Skin epidermis (tissue), 12 donors: ENCODE results near the gene ARHGAP29.
A peak's percentile ranks its signal among the peaks of the same experiment; 100 is the strongest.

Experiments used
- H3K27ac ChIP-seq, 21 experiments: fragments of 200-600 bp; sonication (generic) in 11 of 21; one replicate each; pipeline ENCODE4 v1.5.0; 2020; ENCODE audit warnings: mild to moderate bottlenecking in 3 of 21, inconsistent platforms in 2 of 21, moderate library complexity in 2 of 21
- H3K4me3 ChIP-seq, 7 experiments: fragments of 200-600 bp; sonication (generic) in 2 of 7; one replicate each; pipeline ENCODE4 v1.5.0; 2020; ENCODE audit warnings: inconsistent platforms in 2 of 7, mild to moderate bottlenecking in 2 of 7, moderate library complexity in 1 of 7

ARHGAP29 gene

DNA sequence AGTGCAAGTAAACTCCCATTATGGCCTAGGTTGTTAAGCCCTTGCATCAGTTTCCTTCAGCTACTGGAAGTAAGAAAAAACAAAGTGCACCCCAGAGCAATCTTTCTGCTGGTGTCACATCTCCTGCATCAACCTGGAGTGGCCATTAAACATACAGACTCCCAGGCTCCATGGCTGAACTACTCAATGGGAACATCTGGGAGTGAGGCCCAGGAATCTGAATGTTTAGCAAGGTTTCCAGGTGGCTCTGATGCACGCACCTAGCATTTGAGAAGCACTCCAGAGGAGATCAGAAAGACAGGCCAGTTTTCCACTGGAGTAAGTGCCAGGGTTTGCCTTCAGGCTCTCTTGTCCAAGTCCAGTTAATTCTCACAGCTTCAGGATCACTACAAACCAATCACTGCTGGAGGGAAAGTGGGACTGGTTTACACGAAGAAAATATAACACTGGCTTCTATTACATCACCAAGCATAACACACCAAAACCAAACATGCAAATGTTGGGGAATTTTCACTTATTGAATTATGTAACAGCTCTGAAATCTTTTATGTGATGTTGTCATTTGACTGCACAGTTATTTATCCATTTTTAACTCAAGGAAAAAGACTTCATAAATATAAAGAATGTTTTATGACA, 94.1 kb downstream of the ARHGAP29 start:
- no peak overlapping the region for H3K4me3 ChIP-seq
- H3K27ac ChIP-seq, result no peak overlapping the region

DNA sequence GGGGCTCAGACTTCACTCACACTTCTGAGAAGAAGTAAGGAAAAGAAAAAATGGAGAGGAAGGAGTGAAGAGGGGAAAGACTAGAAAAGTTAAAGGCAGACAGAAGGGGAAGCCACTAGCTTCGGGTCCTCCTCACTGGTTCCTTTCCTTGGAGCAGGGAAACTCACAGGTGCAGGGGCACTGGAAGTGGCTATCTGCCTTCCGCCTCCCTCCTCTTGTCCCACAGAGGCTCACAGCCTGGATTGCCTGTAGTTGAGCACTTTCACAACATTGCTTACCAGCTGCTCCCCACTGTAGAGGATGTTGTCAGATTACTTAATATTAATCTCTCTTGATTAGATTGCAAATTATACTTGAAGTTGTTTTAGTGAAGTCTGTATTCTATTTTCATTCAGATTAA, 94.8 kb downstream of the ARHGAP29 start:
- H3K4me3 ChIP-seq, result no peak overlapping the region
- H3K27ac ChIP-seq, result peak overlapping the region in 10 of 21 experiments; percentile 5 to 71 (median 28)

DNA sequence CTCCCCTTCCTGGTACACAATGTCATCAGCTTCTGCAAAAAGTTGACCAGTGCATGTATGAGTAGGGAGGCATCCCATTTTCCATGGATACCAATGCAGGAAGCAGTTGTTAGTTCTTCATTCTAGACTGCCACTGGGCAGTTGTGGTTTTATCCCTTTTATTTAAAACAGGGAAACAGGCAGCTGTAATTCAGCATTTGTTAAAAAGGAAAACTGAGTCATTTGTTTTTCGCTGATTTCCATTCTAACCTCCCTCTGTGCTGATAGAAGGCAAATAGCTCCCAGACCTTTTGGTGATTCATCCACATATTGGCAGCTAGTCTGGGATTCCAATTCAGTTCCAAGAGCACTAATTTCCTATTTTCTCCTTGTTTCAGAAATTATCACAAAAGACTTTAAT, 95.4 kb downstream of the ARHGAP29 start:
- peak overlapping the region in 4 of 21 experiments; percentile 5 to 71 (median 22) for H3K27ac ChIP-seq
- H3K4me3 ChIP-seq, result no peak overlapping the region

DNA sequence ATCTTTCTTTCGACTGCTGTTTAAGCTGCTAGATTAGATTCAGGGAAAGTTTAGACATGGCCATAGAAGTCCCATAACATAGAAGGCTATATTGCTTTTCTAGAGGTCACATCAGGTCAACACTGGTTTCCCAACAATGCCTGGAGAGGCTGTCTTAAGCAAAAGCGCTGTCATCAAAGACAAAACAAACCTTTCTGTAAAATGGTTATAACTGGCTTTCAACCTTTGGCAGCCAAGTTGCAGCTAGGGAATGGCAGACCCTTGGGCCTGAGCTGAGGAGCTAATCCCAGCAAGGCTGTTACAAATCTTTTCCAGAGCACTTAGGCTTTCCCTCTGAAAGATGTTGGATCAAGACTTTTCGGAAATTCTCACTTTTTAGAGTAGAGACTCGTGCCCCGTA, 105.3 kb downstream of the ARHGAP29 start:
- no peak overlapping the region for H3K4me3 ChIP-seq

DNA sequence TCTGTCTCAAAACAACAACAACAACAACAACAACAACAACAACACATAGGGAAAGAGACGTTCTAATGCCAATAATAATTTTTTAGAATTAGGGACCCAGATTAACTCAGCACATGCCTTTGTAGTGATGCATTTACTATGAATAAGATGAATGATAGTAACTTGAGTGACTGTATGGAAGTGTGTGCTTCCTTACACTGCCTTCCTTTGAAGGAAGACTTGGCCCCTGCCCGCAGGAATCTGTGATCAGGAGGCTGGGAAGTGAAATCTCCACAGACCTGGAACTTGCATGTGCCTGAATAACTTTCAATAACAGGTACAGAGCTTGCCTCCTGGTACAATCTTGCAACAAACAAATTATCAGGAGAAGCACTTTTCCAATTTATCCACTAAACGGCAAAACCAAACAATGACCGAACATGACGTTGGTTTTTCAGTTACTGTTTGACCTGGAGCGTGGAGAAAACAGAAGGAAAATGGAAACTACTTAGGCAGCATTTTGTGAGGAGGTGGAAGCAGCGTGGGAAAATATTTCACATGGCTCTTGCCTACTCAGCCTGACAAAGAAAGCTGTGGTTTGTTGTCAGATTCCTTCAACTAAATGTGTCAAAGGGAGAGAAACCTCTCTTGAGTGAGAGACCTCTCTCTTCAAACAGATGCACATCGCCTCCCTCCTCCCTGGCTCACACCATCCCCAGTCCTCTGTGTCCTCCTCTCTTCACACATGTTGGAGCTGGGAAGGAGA, 106.4 kb downstream of the ARHGAP29 start:
- Histone ChIP-seq H3K4me3 (no peak overlapping the region), H3K27ac (peak overlapping the region in 1 of 21 experiments; percentile 11)

More for the DNA sequence above, 105.3 kb downstream of the ARHGAP29 start:
- no peak overlapping the region for H3K27ac ChIP-seq

DNA sequence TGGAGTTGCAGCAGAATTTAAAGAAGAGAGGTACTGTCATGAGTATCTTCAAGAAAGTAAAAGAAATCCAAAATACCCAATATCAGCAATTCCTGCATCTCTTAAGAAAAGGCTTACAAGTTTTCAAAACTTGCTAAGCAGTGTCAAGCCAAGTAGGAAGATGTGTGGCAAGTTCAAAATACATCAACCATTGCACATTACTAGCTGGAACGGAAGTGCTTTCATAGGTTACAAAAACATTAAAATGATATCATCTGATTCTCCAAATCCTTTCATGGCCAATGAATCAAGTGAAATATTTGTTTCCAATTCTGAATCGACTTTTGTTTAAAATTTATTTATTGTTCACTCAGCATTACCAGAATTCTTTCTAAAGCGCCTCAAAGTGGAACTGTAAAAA, 110.7 kb downstream of the ARHGAP29 start:
- no peak overlapping the region for H3K4me3 ChIP-seq

DNA sequence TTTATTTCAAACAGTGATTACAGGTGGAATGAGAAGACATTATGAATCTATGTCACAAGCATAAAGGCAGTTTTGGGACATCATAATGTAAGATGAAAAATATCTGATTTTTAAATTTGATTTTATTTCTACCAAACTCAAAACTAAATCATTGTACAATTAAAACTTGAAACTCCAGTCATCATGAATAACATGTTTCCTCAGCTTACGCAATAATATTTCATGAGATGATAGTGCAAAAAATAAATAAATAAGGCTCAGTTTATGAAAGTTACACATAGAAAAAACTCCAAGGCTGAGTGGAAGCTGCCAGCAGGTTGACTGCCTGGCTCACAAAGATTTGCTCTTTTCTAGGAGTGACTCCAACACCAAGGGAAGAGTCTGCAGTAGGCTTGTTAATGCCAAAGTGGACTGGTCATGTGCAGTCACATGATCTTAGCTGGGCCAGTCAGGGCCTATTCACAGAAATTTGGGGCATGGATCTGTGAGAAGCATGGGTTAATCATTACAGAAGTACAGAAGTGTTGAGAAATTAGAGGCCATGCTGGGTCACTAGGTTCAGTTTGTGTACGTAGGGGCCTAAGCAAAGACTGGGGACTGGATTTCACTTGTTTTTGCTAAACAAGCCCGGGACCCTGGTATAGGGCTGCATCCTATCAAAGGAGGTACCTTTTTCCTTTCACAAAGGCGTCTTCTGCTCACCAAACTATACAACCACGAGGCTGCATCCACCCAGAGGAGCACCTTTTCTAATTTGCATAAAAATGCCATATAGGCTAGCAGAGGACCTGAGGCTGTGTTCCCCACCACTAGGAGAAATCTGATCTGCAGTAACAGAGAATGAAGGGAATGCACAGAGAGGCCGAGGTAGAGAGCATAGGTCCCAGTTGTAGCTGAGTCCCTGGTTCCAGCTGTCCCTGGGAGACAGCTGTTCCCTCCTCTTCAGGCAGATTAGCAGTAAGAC, 111.6 kb downstream of the ARHGAP29 start:
- H3K4me3 ChIP-seq, result no peak overlapping the region

More for the DNA sequence above, 110.7 kb downstream of the ARHGAP29 start:
- no peak overlapping the region for H3K27ac ChIP-seq

DNA sequence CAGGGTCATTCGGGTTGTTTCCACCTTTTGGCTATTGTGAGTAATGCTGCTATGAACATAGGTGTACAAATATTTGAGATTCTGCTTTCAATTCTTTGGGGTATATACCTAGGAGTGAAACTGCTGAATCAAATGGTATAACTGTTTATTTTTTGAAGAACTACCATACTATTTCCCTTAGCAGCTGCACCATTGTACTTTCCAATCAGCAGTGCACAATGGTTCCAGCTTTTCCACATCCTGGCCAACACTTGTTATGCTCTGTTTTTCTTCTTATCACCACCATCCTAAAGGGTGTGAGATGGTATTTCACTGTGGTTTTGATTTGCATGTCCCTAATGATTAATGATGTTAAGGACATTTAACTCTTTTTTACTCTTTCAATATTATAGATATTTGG, 112.8 kb downstream of the ARHGAP29 start:
- Histone ChIP-seq H3K27ac (no peak overlapping the region), H3K4me3 (no peak overlapping the region)

More for the DNA sequence above, 111.6 kb downstream of the ARHGAP29 start:
- H3K27ac ChIP-seq, result no peak overlapping the region

DNA sequence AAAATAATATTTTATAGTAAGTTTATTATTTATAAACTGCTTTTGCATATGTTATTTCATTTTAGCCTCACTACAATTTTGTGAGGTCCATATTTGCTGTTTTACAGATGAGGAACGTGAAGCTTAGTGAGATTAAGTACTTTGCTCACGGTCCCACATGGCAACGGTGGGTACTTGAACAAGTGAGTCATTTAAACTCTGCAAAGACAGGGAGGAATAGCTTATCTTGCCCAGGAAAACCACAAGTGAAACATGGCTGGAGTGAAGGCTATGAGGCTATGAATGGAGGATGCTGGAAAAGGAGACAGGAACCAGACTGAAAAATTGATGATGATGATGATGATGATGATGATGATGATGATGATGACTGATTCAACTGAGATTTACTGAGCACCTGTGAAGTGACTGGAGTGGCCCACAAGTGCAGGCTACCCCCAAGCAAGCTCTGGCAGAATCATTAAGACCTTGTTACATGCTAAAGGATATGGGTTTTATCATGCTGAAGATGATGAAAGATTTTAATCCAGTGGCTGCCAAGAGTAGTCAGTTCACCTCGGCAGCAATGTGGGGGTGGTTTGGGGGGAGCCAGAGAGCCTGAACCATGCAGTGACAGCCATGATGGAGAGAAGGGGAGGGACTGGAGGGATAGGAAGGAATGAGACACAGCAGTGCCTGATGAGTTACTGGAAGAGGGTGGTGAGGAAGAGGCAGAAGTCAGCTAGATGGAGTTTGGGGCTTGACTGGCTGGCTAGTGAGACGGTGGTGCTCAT, 115.0 kb downstream of the ARHGAP29 start:
- H3K4me3 ChIP-seq, result no peak overlapping the region
- no peak overlapping the region for H3K27ac ChIP-seq
